ENCODE measurements around the gene FUT9.
A peak's percentile ranks its signal among the peaks of the same experiment; 100 is the strongest.

The FUT9 gene

DNA sequence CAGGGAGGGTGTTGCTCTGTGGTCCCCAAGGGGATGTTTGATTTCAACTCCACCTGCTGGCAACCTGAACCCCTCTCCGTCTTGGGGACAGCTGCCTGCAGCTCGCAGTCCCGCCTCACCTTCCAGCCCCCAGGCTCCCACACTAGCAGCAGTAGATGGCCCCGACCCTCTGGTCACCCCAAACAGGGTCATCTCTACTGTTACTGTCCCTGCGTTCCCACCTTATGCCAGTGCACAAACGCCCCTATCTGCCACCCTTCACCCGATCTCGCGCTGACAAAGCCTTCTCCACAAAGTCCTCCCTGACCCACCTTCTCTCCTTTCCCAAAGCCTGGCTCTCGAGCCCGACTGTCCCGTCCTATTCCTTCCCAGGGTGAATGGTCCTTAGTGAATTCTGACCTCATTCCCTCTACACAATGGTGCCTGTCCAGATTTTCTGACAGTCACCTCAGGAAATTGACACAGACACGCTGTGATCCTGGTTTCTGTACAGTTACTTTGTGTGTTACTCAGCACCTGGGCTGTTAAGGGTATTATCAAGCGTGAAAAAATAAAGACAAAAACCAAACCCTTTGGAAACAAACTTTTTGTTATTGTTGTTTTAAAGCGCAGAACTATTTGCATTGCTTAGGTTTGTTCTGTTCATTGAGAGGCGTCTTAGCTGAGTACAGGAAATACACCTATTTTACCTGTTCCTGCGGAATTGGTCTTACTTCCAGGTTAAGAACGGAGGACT is 728 bp downstream of the FUT9 start:
- H3K4me3 ChIP-seq (ENCODE audit: low read depth, low read length) = no peak overlapping the region
- no peak for DNase-seq (ENCODE audit: low read depth)
- TF ChIP-seq, protein P1, sequence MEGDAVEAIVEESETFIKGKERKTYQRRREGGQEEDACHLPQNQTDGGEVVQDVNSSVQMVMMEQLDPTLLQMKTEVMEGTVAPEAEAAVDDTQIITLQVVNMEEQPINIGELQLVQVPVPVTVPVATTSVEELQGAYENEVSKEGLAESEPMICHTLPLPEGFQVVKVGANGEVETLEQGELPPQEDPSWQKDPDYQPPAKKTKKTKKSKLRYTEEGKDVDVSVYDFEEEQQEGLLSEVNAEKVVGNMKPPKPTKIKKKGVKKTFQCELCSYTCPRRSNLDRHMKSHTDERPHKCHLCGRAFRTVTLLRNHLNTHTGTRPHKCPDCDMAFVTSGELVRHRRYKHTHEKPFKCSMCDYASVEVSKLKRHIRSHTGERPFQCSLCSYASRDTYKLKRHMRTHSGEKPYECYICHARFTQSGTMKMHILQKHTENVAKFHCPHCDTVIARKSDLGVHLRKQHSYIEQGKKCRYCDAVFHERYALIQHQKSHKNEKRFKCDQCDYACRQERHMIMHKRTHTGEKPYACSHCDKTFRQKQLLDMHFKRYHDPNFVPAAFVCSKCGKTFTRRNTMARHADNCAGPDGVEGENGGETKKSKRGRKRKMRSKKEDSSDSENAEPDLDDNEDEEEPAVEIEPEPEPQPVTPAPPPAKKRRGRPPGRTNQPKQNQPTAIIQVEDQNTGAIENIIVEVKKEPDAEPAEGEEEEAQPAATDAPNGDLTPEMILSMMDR (IDR thresholded peaks at IDR 0.05; ENCODE audit: control insufficient read depth, extremely low read depth, insufficient read depth) = no peak

DNA sequence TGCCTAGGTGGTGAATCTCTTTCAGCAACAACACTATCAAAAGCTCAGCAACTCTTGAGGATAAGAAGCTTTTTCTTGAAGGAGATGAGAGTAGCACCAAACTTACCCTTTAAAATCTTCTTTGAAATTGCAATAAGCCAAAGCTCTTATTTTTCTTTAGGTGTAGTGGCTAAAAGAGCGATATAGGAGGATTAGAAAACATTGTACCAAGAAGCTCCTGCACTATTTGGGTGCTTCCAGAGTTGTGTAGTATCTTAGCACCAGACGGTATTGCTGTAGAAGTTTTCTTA is 1.2 kb downstream of the FUT9 start:
- no peak for DNase-seq (ENCODE audit: low read depth)
- TF ChIP-seq, protein P1 (IDR thresholded peaks at IDR 0.05; ENCODE audit: control insufficient read depth, extremely low read depth, insufficient read depth) = no peak
- no peak overlapping the region for H3K4me3 ChIP-seq (ENCODE audit: low read depth, low read length)

DNA sequence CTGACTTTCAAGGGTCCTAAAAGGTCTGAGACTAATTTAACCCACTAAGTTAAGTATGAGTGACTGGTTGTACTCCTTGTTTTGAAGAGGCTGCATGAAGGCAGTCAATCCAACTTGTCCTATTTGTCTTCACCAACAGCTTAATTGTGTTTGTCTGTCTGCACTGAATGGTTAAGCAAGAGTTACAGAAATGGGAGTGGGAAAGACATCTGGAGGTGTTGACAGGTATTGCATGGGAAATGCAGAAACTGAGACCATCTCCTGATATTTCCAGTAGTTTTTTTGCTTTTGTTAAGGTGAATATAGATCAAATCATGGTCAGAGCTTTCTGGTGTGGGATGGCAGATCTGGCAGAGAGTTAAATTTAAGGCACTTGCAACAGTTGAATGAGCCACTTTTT is 6.5 kb downstream of the FUT9 start:
- TF ChIP-seq, protein P1 (IDR thresholded peaks at IDR 0.05; ENCODE audit: control insufficient read depth, extremely low read depth, insufficient read depth) = 0 out of 2 replicates have a peak, but pooled peaks have one; percentile 7
- H3K4me3 ChIP-seq (ENCODE audit: low read depth, low read length) = no peak overlapping the region
- DNase-seq (ENCODE audit: low read depth) = no peak

DNA sequence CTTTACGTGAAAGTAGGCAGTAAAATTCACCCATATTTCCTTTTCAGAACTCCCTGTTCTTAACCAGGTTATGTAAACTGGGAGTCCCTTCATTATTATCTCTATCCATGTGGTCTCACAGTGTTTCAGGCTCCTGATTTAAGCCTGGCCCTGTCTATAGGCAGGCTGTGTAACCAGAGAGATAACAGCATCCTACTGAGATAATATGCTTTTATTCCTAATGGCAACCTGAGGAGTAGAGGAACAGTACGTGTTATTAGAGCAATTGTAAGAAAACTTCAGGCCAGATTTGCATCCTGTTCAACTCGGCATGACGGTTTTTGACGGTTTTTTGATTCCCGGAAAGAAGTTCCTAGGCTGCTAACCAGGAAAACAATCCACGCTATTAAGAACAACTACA is 16.9 kb downstream of the FUT9 start:
- H3K4me3 ChIP-seq (ENCODE audit: low read depth, low read length) = no peak overlapping the region
- DNase-seq (ENCODE audit: low read depth) = no peak
- TF ChIP-seq, protein P1 (IDR thresholded peaks at IDR 0.05; ENCODE audit: control insufficient read depth, extremely low read depth, insufficient read depth) = no peak

DNA sequence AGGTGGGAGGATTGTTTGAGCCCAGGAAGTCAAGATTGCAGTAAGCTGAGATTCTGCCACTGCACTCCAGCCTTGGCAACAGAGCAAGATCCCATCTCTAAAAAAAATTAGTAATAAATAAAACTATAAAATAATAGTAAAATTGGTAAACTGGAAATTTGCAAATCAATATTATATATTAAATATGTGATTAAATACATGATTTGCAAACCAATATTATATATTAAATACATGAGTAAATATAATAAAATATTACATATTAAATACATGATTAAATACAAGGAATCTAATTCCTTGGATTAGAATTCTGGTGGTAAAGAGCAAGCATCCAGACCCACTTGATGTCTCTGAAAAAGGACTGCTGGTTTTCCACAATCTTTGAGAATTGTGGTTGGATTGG is 35.8 kb downstream of the FUT9 start:
- no peak overlapping the region for H3K4me3 ChIP-seq (ENCODE audit: low read depth, low read length)
- TF ChIP-seq, protein P1 (IDR thresholded peaks at IDR 0.05; ENCODE audit: control insufficient read depth, extremely low read depth, insufficient read depth) = no peak
- DNase-seq (ENCODE audit: low read depth) = no peak

DNA sequence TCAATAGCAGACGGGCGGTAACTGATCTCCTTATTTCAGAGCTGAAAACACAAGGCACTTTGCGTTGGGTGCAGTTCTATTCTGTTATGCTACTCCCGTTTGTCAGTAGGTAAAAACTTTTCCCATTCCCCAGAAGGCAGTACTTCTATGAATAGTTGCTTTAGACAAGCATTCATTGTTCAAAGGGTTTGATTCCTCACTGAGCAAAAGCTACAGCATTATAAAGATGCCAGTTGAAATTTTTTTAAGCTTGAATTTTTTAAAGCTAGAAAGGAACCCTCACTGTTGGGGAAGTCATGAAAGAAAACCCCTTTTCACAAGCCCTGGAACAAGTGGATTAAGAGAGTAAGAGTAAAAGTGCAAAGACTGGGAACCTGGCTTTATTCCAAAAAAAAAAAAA is 42.3 kb downstream of the FUT9 start:
- TF ChIP-seq, protein P1 (IDR thresholded peaks at IDR 0.05; ENCODE audit: control insufficient read depth, extremely low read depth, insufficient read depth) = no peak
- no peak overlapping the region for H3K4me3 ChIP-seq (ENCODE audit: low read depth, low read length)
- DNase-seq (ENCODE audit: low read depth) = no peak

DNA sequence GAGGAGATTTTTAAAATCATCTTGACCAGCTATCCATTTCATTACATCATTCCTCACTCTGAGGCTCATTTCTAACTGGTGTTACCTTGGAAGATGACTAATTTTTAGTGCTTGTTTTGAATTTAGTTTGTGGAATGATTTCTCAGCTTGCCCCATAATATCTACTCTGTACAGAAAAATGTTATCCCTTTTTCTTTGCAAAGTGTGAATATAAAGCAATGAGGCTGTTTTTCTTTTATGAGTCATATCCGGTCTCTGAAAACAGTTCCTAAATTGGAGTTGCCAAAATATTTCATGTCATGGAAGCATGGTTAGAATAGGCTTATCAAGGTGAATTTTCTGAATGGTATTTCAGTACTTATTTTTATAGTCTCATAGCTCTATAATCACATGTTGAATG is 43.8 kb downstream of the FUT9 start:
- H3K4me3 ChIP-seq (ENCODE audit: low read depth, low read length) = no peak overlapping the region
- TF ChIP-seq, protein P1 (IDR thresholded peaks at IDR 0.05; ENCODE audit: control insufficient read depth, extremely low read depth, insufficient read depth) = no peak

More for the DNA sequence above, 43.8 kb downstream of the FUT9 start:
- no peak for DNase-seq (ENCODE audit: low read depth)

Data from LNCaP clone FGC (cell line).